ENCODE results near the gene THOP1. TPM values are rescaled to one million over a fixed set of nuclear protein-coding genes. Genes with fewer than 3 reads are reported as not detected.
"Not testable (repeated sequence)": the region's sequence is repeated elsewhere in the genome, so short reads cannot be mapped to it uniquely, and the experiment has no call there.

The THOP1 gene
- total RNA-seq, 1 donor from 2014 or later, result 207 TPM

DNA sequence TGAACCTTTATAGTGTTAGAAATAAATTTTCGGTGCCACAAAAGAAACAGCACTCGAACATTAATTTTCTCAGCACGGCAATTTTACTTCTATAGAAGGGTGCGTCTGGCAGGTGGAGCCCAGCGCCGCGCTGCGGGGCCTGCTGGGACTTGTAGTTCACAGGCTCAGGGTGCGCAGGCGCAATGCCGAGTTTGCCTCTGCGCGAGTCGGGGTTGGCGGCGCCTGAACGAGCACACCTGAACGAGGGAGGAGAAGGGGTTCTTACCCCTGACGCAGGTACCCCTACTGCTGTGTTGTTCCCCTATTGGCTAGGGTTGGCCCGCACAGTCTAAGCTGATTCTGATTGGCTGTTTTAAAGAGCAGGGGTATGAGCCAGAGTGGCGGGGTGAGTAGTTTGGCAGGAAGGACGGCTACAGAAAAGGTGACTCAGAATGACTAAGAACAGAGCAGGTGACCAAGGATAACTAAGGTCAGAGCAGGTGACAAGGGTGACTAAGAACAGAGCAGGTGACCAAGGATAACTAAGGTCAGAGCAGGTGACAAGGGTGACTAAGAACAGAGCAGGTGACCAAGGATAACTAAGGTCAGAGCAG, 32.0 kb downstream of the THOP1 start:
- H3K4me1 Mint-ChIP-seq; H3K9me3 Mint-ChIP-seq; H3K36me3 Mint-ChIP-seq (ENCODE audit: low read depth); DNase-seq; H3K27me3 Mint-ChIP-seq; H3K4me3 Mint-ChIP-seq; intact Hi-C loops (cut with micrococcal nuclease): not testable (repeated sequence)
- H3K27ac Mint-ChIP-seq, result peak overlapping the region; percentile 41

DNA sequence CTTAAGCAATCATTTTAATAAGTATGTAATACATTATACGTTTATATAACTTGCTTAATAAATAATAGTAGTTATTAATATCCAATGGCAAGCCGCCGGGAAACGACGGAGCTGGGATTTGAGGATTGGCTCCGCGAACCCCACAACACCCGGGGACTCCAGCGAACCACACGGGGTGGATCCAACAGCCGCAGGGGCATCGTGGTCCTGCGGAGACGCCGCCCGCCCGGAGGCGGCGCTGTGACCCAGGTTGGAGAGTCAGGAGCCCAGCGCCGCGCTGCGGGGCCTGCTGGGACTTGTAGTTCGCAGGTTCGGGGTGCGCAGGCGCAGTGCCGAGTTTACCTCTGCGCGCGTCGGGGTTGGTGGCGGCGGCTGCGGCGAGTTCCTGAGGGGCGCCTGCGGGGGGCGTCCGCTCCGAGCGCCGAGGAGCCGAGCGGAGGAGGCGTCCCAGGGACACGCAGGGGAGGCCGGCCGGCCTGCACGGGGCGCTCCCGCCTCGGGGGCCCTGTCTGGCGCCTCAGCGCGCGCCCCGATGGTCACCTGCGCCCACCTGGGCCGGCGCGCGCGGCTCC, 34.3 kb downstream of the THOP1 start, which contains the start of gene ZNF554:
Gene ZNF554 (plus strand): TSS at position 329 of the 572 bp plus-strand sequence. CDS start 204 bp downstream, at position 533.
- Mint-ChIP-seq H3K27ac (peak within 1 kb of the TSS; percentile 41), H3K4me3 (peak within 1 kb of the TSS; percentile 85), H3K9me3 (no peaks in the 10 kb centered on the region), H3K4me1 (peaks cover 3% of the 10 kb centered on the region), H3K27me3 (no peaks in the 10 kb centered on the region), H3K36me3 (ENCODE audit: low read depth) (peaks cover 5% of the 10 kb centered on the region)
- peak; percentile 99 for DNase-seq
- intact Hi-C loops (cut with micrococcal nuclease), result loop anchor here (1.0 kb wide), 1 partner anchor 34 kb away; the partner anchor contains the start of gene THOP1

DNA sequence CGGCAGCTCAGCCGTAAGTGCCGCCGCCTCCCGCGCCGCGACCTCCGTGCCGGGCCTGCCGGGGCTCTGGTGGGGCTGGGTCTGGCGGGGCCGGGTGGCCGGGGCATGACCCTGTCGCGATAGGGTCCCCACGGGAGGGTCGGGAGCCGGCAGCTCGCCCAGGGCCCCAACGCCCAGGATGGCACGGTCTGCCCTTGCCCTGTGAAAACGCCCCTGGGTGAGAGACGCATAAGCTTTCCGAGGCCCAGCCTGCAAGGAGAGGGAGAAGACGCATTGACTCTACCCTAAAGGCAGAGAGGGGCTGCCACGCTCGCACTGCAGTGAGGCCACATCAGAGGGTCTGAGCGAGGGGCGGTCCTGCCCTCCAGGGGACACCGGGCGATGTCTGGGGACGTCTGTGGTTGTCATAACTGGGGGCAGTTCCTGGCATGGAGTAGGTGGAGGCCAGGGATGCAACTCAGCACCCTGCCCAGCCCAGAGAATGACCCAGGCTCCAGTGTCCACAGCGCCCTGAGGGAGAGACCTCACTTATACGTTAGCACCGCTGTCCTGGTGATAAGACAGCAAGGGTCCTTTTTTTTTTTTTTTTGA, 34.9 kb downstream of the THOP1 start:
- peaks cover 3% of the 10 kb centered on the region for H3K4me1 Mint-ChIP-seq
- intact Hi-C loops (cut with micrococcal nuclease), result no loop called here
- no peak overlapping the region for H3K27ac Mint-ChIP-seq
- H3K9me3 Mint-ChIP-seq, result no peaks in the 10 kb centered on the region
- DNase-seq, result peak; percentile 70
- peak overlapping the region; percentile 85 for H3K4me3 Mint-ChIP-seq
- H3K27me3 Mint-ChIP-seq, result no peaks in the 10 kb centered on the region
- peaks cover 6% of the 10 kb centered on the region for H3K36me3 Mint-ChIP-seq (ENCODE audit: low read depth)

DNA sequence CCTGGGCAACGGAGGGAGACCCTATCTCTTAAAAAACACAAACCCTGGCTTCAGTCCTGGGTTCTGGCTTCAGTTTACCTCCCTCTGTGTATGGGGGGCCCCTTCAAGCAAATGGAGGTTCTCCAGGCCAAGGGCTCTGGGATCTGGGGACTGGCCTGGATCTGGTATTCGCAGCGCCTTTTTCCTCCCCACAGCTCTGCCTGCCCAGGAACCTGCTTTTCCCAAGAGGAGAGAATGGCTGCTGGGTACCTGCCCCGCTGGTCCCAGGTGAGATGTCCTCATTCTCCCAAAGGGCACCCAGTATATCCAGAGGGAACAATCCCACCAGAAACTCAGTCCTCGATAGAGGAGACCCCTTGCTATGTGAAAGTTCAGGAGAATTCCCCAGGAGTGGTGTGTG, 37.5 kb downstream of the THOP1 start:
- Mint-ChIP-seq H3K4me1 (peaks cover 2% of the 10 kb centered on the region), H3K27ac (no peak overlapping the region), H3K36me3 (ENCODE audit: low read depth) (peaks cover 22% of the 10 kb centered on the region), H3K27me3 (no peaks in the 10 kb centered on the region), H3K9me3 (peaks cover 8% of the 10 kb centered on the region), H3K4me3 (no peak overlapping the region)
- intact Hi-C loops (cut with micrococcal nuclease), result no loop called here
- no peak for DNase-seq

DNA sequence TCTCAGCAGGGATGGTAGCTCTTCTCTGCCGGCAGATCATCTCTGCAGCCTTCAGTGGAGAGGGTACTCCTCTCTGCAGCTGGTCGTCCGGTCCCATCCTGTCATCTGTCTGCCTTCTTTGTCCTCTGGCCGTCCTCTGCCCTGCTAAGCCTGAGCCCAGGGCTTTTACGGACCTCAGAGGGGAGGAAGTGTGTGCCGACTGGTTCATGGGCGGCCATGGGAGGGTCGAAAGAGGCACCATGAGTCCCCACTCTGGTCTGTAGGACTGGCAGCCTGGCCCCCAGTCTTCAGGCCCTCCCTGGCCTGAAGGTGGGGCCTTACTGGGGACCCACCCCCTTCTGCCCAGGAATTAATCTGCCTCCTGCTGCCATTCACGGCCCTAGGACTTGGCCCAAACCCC, 38.3 kb downstream of the THOP1 start:
- Mint-ChIP-seq H3K27me3 (no peaks in the 10 kb centered on the region), H3K4me1 (peaks cover 2% of the 10 kb centered on the region), H3K36me3 (ENCODE audit: low read depth) (peaks cover 29% of the 10 kb centered on the region), H3K27ac (no peak overlapping the region), H3K4me3 (no peak overlapping the region), H3K9me3 (peaks cover 15% of the 10 kb centered on the region)
- intact Hi-C loops (cut with micrococcal nuclease), result no loop called here
- no peak for DNase-seq

DNA sequence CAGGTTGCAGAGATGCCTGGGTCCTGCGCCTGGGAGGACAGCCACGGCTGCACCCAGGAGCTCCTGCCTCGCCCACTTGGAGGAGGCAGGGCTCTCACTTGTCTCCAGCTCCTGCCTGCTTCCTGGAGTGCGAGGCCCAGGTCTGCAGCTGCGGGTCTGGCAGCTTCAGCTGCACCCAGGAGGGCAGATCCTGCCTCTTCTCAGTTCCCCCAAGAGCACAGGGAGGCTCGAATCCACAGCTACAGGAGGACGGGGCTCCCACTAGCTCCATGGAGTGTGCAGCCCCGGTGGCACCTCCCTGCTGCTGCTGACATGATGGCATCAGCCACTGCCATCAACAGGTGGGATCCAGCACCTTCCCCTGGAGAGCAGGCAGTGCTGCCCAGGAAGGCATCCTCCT, 38.8 kb downstream of the THOP1 start:
- intact Hi-C loops (cut with micrococcal nuclease), result no loop called here
- peaks cover 2% of the 10 kb centered on the region for H3K4me1 Mint-ChIP-seq

DNA sequence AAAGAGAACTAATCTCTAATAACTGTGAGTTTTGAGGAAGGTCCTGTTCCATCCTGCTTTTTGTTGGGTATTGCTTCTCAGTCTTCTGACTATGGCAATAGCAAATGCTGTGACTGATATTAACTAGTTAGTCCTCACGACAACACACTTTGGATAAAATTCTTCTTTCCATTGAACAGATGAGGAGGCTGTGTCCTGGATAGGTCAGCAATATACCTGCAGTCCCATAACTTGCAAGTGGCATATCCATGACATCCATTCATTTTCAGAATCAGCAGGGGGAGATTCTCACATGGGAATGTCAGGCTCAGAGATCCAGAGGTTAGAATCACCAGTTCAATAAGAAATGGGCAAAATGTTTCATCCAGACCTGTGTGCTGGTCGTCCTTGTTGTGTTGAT, 41.7 kb downstream of the THOP1 start:
- Mint-ChIP-seq H3K27ac (no peak overlapping the region), H3K9me3 (peaks cover 19% of the 10 kb centered on the region), H3K27me3 (no peaks in the 10 kb centered on the region), H3K36me3 (ENCODE audit: low read depth) (peaks cover 34% of the 10 kb centered on the region), H3K4me3 (no peak overlapping the region), H3K4me1 (no peaks in the 10 kb centered on the region)
- DNase-seq, result no peak
- intact Hi-C loops (cut with micrococcal nuclease), result no loop called here

More for the DNA sequence above, 38.8 kb downstream of the THOP1 start:
- DNase-seq, result no peak
- peaks cover 31% of the 10 kb centered on the region for H3K36me3 Mint-ChIP-seq (ENCODE audit: low read depth)
- H3K9me3 Mint-ChIP-seq, result peaks cover 16% of the 10 kb centered on the region
- H3K27me3 Mint-ChIP-seq, result no peaks in the 10 kb centered on the region
- no peak overlapping the region for H3K27ac Mint-ChIP-seq
- H3K4me3 Mint-ChIP-seq, result no peak overlapping the region

DNA sequence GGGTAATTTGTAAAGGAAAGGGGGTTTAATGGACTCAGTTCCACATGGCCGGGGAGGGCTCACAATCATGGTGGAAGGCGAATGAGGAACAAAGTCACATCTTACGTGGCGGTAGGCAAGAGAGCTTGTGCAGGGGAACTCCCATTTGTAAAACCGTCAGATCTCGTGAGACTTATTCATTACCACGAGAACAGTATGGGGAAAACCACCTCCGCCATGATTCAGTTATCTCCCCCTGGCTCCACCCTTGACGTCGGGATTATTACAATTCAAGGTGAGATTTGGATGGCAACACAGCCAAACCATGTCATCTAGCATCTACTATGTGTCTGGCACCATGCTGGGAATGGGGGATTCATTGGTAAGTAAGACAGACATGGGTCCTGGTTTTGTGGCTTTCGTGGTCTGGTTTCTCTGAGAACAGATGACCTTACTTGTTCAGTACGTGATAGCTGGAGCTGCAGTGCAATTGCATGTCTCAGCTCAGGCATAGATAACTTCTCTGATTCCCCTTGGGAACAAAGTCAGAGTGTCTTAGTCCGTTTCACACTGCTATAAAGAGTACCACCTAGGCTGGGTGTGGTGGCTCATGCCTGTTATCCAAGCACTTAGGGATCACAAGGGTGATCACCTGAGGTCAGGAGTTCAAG, 42.7 kb downstream of the THOP1 start:
- H3K27ac Mint-ChIP-seq, result no peak overlapping the region
- intact Hi-C loops (cut with micrococcal nuclease), result no loop called here
- peaks cover 19% of the 10 kb centered on the region for H3K9me3 Mint-ChIP-seq
- H3K27me3 Mint-ChIP-seq, result no peaks in the 10 kb centered on the region
- no peak for DNase-seq
- no peak overlapping the region for H3K4me3 Mint-ChIP-seq
- H3K4me1 Mint-ChIP-seq, result no peaks in the 10 kb centered on the region
- peaks cover 39% of the 10 kb centered on the region for H3K36me3 Mint-ChIP-seq (ENCODE audit: low read depth)

DNA sequence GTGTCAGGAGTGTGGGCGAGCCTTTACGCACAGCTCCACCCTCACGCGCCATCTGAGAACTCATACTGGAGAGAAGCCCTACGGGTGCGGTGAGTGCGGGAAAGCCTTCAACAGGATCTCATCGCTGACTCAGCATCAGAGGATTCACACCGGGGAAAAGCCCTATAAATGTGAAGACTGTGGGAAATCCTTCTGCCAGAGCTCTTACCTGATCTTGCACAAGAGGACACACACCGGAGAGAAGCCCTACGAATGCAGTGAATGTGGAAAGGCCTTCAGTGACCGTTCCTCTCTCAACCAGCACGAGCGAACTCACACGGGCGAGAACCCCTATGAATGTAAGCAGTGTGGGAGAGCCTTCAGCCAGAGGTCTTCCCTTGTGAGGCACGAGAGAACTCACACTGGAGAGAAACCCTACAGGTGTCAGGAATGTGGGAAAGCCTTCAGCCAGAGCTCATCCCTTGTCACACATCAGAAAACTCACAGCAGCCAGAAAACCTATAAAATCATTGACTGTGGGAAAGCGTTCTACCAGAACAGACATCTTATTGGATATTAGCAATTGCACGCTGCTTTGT, 49.1 kb downstream of the THOP1 start:
- H3K27me3 Mint-ChIP-seq, result no peaks in the 10 kb centered on the region
- H3K4me3 Mint-ChIP-seq, result no peak overlapping the region
- intact Hi-C loops (cut with micrococcal nuclease), result no loop called here
- H3K36me3 Mint-ChIP-seq (ENCODE audit: low read depth), result peaks cover 40% of the 10 kb centered on the region
- H3K4me1 Mint-ChIP-seq, result no peaks in the 10 kb centered on the region
- H3K9me3 Mint-ChIP-seq, result peaks cover 19% of the 10 kb centered on the region
- no peak for DNase-seq
- H3K27ac Mint-ChIP-seq, result no peak overlapping the region

DNA sequence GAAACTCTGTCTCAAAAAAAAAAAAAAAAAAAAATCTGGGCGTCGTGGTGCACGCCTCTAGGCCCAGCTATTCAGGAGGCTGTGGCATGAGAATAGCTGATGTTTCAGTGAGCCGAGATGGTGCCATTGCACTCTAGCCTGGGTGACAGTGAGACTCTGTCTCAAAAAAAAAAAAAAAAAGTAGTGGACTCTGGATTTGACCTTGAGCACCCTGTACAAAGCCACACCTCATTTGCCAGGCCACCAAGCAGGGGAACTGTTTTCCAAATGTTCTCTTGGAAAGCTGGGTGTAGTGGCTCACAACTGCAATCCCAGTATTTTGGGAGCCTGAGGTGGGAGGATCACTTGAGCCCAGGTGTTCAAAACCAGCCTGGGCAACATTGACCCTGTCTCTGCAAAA, 52.1 kb downstream of the THOP1 start:
- intact Hi-C loops (cut with micrococcal nuclease), result no loop called here
- no peaks in the 10 kb centered on the region for H3K4me1 Mint-ChIP-seq
- DNase-seq, result no peak
- H3K9me3 Mint-ChIP-seq, result peaks cover 17% of the 10 kb centered on the region
- H3K27ac Mint-ChIP-seq, result no peak overlapping the region
- H3K36me3 Mint-ChIP-seq (ENCODE audit: low read depth), result peaks cover 38% of the 10 kb centered on the region
- H3K27me3 Mint-ChIP-seq, result peaks cover 6% of the 10 kb centered on the region
- H3K4me3 Mint-ChIP-seq, result no peak overlapping the region

DNA sequence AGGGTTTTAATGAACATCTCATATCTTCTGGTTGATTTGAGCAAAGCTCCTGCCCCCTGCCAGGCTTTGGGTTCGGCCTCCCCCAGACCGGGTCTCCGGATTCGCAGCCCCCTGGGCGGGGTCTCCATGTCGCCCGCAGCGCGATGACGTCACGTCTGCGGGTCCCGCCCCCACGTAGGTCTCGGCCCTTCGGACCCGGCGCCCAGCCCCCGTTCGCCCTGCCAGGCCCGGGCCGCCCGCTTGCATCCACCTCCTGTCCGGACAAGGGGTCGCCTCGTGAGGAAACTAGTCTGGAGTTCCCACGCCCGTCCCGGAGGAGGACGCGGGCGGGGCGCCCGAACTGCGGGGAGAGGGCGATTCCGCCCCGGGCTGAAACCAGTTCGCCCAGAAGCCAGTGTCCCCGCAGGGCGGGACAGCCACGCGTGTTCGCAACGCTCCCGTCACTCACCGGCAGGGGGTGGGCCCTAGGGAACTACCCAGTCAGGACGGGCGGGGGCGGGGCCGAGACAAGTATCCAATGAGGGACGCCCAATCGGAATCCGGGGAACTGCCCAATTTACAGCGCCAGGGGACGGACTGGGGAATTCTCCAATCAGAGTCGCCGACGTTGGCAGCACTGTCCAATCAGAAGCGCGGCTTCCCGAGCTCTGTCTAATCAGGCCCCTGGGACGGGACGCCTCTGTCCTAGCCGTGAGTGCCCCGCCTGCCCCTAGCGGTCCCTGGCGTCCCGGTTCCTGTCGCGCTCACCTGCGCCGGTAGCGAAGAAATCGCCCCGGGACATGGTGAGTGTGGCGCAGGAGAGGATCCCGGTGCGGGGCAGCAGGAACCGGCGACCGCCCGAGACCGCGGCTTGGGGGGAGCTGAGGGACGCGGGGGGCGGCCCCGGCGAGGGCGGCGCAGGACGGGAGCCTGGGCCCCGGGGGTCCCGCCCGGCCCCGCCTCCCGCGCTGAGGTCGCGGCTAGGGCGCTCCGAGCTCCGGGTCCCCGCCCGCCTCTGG, 55.8 kb downstream of the THOP1 start, which contains the start of gene ZNF555:
Gene ZNF555 (plus strand): TSS at position 682 of the 998 bp plus-strand sequence. CDS start 98 bp downstream, at position 780.
- peak; percentile 96 for DNase-seq
- intact Hi-C loops (cut with micrococcal nuclease), result loop anchor here (2.0 kb wide), 1 partner anchor 60 kb away; the partner anchor contains the start of gene ZNF57
- Mint-ChIP-seq H3K27me3 (peaks cover 10% of the 10 kb centered on the region), H3K27ac (peak within 1 kb of the TSS; percentile 58), H3K4me1 (no peaks in the 10 kb centered on the region), H3K9me3 (peaks cover 19% of the 10 kb centered on the region), H3K4me3 (peak within 1 kb of the TSS; percentile 83), H3K36me3 (ENCODE audit: low read depth) (peaks cover 16% of the 10 kb centered on the region)

DNA sequence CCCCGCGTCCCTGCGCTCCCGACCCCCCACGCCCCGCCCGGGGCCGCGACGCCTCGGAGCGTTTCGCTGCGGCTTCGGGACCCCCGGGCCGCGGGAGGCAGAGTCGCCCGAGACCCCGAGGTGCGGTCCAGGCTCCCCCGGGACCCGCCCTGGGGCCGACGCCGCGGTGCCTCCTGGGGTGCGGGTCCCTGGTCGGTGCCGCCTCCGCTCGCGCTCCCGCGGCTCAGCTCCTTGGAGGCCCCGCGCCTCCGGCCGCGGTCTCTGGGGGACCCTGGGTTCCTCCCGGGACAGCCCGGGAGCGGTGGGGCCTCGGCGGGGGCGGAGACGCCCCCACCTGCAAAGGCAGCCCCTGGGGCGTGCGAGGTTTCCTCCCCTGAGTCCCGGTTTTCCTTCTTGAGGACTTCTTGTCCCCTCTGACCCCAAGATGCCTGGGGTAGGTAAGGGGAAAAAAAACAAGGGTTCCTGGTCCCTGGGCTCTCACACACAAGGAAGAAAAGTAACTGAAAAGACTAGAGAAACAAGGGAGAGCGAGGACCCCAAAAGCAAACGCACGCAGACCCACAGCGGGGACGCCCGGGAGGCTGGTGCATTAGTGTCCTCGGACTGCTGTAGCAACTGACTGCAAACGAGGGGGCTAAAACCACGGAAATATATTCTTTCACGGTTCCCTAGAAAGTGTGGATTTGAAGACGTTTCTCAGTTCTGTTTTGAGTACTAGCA, 56.7 kb downstream of the THOP1 start:
- Mint-ChIP-seq H3K4me1 (no peaks in the 10 kb centered on the region), H3K27ac (no peak overlapping the region), H3K4me3 (peak overlapping the region; percentile 51), H3K36me3 (ENCODE audit: low read depth) (peaks cover 8% of the 10 kb centered on the region), H3K9me3 (peaks cover 17% of the 10 kb centered on the region), H3K27me3 (peaks cover 10% of the 10 kb centered on the region)
- no peak for DNase-seq
- intact Hi-C loops (cut with micrococcal nuclease), result loop anchor here (2.0 kb wide), 1 partner anchor 59 kb away; the partner anchor contains the start of gene ZNF57

All from activated CD4-positive, alpha-beta T cell treated with anti-CD3 and anti-CD28 coated beads, Interleukin-2, amount 10 ng/mL, durations not matched to agents 24 days and 14 days (primary cell).